ENCODE measurements around the gene GPA33. TPM values are rescaled to one million over a fixed set of nuclear protein-coding genes. Genes with fewer than 3 reads are reported as not detected.

Gene GPA33
- total and polyA plus RNA-seq, 4 experiments from 2014 or later, result 21.2 to 33.5 (median 22.9) TPM

DNA sequence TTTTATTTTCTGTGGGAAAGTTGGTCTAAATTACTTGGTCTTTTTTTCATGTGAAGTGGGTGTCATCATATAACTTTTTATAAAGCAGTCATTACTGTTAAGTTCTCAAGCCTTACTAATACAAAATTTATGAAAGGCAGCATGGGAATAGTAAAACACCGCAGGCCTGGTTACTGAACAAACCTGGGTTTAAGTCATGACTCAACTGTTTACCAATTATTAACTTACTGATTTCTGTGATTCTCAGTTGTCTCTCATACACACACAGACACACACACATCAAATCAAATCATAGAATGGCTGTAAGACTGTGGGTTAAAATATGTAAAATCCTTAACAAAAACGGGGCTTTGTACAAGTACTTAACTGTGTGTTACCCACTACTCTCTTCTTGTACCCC, 86.5 kb downstream of the GPA33 start:
- Histone ChIP-seq H3K36me3 (ENCODE audit: insufficient read depth, low read length) (no peaks in the 10 kb centered on the region), H3K4me1 (ENCODE audit: insufficient read depth, low read length) (no peaks in the 10 kb centered on the region), H3K9me3 (ENCODE audit: control insufficient read depth in 1 of 2, low read length in 2 of 2) (no peaks in the 10 kb centered on the region), H3K4me3 (ENCODE audit: low read length in 2 of 2) (no peak overlapping the region), H3K27ac (ENCODE audit: low read depth, low read length) (no peak overlapping the region), H3K27me3 (ENCODE audit: insufficient read depth, low read length) (no peaks in the 10 kb centered on the region)
- Mint-ChIP-seq H3K4me3 (no peak overlapping the region), H3K27ac (no peak overlapping the region), H3K36me3 (peaks cover 0 to 2% of the 10 kb centered on the region in 2 donors), H3K9me3 (peaks cover 0 to 16% (median 9%) of the 10 kb centered on the region in 8 donors), H3K4me1 (peaks cover 0 to 3% (median 0%) of the 10 kb centered on the region in 4 donors), H3K27me3 (peaks cover 3 to 4% of the 10 kb centered on the region in 2 donors)
- intact Hi-C loops (cut with micrococcal nuclease), result no loop called here
- ChIA-PET POLR2A (ENCODE audit: partially characterized antibody) (no interaction called here), CTCF (ENCODE audit: partially characterized antibody) (no interaction called here)
- DNase-seq, result no peak

Other genes with a start within 250 kb of the GPA33 start
- gene TADA1, start 214.1 kb downstream of the GPA33 start, total RNA-seq, result 10 to 100 TPM; 15.3 to 16.0 TPM
- 10 to 100 TPM; 18.0 to 23.6 TPM for gene TADA1, start 214.1 kb downstream of the GPA33 start, polyA plus RNA-seq
- under 1 TPM; 0.25 to 0.52 TPM for gene ILDR2, start 114.8 kb downstream of the GPA33 start, total RNA-seq
- gene ILDR2, start 114.8 kb downstream of the GPA33 start, polyA plus RNA-seq, result under 1 TPM in 1 of 2 donors, not detected in 1; 0.21 TPM
- not detected for gene MAEL, start 101.1 kb downstream of the GPA33 start, total RNA-seq
- gene MAEL, start 101.1 kb downstream of the GPA33 start, polyA plus RNA-seq, result not detected
- not detected for gene STYXL2, start 3.7 kb upstream of the GPA33 start, total RNA-seq
- gene STYXL2, start 3.7 kb upstream of the GPA33 start, polyA plus RNA-seq, result not detected
- gene POU2F1, start 130.5 kb upstream of the GPA33 start, total RNA-seq, result 10 to 100 TPM; 17.9 to 22.9 TPM
- 10 to 100 TPM in 1 of 2 donors, 1 to 10 TPM in 1; 5.7 to 10.9 TPM for gene POU2F1, start 130.5 kb upstream of the GPA33 start, polyA plus RNA-seq